HG03196 (cell line): ENCODE data around the gene ADTRP.

Experiments
- ATAC-seq: cut with Tn5 transposase; IDR thresholded peaks from one replicate; pipeline ENCODE4 v1.9.1; 2021; ENCODE audit not compliant: unreplicated experiment

ADTRP gene

GRCh38 chr6:11774426-11774825 is 4.2 kb downstream of the ADTRP start:
- no peak for ATAC-seq

GRCh38 chr6:11773581-11773980 is 5.0 kb downstream of the ADTRP start:
- no peak for ATAC-seq

- ATAC-seq, result no peak
Observed at GRCh38 chr6:11773013-11773412, 5.6 kb downstream of the ADTRP start.

GRCh38 chr6:11772109-11772825 is 6.3 kb downstream of the ADTRP start:
- ATAC-seq, result no peak

- ATAC-seq, result no peak
Observed at GRCh38 chr6:11771473-11772048, 7.0 kb downstream of the ADTRP start.

- no peak for ATAC-seq
Observed at GRCh38 chr6:11770546-11771466, 7.8 kb downstream of the ADTRP start.

- no peak for ATAC-seq
Observed at GRCh38 chr6:11769811-11770545, 8.6 kb downstream of the ADTRP start.

GRCh38 chr6:11769244-11769643 is 9.4 kb downstream of the ADTRP start:
- ATAC-seq, result no peak

- no peak for ATAC-seq
Observed at GRCh38 chr6:11767978-11768756, 10.4 kb downstream of the ADTRP start.

GRCh38 chr6:11767458-11767857 is 11.1 kb downstream of the ADTRP start:
- ATAC-seq, result no peak

GRCh38 chr6:11766589-11767450 is 11.8 kb downstream of the ADTRP start:
- no peak for ATAC-seq

GRCh38 chr6:11766043-11766442 is 12.6 kb downstream of the ADTRP start:
- no peak for ATAC-seq

- ATAC-seq, result no peak
Observed at GRCh38 chr6:11764250-11764604, 14.4 kb downstream of the ADTRP start.

- no peak for ATAC-seq
Observed at GRCh38 chr6:11763460-11764249, 14.9 kb downstream of the ADTRP start.

GRCh38 chr6:11762794-11763459 is 15.7 kb downstream of the ADTRP start:
- ATAC-seq, result no peak

GRCh38 chr6:11761744-11762620 is 16.6 kb downstream of the ADTRP start:
- ATAC-seq, result no peak

GRCh38 chr6:11760015-11760473 is 18.6 kb downstream of the ADTRP start:
- no peak for ATAC-seq
